GF-D8 (cell line): ENCODE measurements around the gene KDM2A.

ENCODE experiments used
- DNase-seq: peaks from one replicate; lab custom pipeline; 2025; lab: John Stamatoyannopoulos, UW

The KDM2A gene

DNA sequence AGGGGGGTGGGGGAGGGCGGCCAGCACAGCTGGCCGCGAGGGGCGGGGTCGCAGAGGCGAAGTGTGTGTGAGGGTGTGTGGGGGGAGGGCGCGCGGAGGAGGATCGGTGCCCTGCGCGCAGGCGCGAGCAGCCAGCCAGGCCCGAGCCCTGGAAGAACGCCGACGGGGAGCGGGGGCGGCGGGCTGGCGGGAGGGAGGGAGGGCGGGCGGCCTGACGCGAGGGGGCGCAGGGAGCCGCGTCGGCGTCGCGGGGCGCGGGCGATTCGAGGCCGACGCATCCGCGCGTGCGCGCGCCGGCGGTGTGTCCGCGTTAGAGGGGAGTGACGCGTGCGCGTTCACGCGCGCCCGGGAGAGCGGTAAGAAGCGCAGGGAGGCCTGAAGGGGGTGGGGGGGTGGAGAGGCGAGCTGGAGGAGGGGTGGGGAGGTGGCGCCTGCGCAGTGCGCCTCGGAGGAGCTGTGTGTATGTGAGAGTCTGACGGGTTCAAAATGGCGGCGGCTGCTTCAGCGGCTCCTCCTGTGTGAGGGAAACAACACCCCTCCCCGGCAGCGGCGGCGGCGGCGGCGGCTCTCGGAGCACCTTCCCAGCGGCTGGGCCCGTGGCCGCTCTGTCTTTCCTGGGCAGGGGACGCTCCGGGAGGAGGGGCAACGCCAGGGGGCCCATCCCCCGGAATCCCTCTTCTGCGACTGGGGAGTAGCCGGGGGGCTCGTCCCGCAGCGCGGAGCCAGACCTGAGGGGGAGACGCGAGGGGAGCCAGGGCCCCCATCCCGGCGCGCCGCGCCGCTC, at the start of gene KDM2A:
TSS of gene KDM2A (plus strand) at position 463 of the 784 bp plus-strand sequence. CDS start 2,054 bp downstream, outside the sequence.
- peak; percentile 90 for DNase-seq

DNA sequence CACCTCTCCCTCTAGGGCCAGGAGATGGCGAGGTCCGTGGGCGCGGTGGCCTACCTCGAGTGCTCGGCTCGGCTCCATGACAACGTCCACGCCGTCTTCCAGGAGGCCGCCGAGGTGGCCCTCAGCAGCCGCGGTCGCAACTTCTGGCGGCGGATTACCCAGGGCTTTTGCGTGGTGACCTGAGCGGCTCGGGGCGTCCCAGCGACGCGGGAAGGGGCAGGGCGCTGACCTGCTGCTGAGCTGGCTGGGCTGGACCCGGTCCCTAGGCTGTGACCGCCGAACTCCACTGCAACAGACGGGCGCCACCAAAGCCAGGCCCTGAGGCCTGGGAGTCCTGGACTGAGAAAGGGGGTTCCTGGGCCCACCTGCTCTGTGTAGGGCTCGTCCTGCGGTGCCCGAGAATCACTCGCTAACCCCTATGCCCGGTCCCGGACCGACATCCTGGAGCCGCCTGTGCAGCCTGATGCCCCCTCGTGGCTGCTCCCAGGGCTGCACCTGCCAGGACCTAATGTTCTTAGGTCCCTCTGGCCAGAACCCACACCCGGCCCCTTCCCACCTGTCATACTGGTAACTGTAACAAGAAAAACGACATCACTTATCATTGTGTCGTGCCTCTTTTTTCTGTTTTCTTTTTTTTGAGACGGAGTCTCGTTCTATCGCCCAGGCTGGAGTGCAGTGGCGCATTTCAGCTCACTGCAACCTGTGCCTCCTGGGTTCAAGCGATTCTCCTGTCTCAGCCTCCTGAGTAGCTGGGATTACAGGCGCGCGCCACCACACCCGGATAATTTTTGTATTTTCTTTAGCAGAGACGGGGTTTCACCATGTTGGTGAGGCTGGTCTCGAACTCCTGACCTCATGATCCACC, 47.4 kb upstream of the KDM2A start:
- no peak for DNase-seq

DNA sequence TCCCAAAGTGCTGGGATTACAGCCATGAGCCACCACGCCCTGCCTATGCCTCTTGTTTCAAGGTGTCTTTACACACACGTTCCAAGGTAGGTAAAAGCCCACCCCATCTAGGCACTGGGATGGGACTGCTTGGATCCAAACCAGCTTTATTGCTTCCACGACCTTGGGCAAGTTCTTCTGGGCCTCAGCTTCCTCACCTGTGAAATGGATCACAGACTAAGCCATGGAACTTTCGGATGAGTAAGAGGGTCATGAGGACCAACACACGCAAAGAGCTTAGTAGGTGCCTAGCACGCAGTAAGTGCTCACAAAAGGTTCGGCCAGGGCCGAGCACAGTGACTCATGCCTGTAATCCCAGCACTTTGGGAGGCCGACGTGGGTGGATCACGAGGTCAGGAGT, 46.8 kb upstream of the KDM2A start:
- no peak for DNase-seq

DNA sequence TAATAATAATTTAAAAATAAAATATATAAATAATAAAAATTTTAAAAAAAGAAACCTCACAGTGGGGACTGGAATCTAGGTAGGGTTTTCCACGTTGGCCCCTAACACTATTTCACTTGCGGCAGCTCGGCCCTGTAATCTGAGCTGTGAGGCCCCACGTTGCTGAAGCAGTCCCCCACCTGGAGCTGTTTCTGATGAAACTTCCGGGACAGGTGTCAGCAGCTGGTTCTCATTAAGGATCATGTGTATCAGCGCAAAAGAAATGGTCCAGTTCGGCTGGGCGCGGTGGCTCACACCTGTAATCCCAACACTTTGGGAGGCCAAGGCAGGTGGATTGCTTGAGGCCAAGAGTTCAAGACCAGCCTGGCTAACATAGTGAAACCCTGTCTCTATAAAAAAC, 45.2 kb upstream of the KDM2A start:
- DNase-seq = no peak

DNA sequence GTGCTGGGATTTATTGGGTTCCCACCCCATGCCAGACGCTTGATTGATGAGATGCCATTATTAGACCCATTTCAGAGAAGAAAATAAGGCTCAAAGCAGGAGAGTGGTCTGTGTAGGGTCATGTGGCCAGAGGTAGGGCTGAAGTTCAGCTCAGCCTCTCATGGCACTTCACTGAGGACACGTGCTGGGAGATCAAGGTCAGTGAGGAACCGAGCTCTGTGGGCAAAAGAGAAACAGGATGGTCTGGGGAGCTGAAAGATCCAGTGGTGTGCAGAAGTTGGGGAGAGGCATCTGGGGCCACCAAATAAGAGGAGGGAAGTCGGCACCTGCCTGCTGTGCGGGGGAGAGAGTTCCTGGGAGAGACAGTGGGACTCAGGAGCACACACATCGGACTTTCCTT, 42.9 kb upstream of the KDM2A start:
- no peak for DNase-seq

DNA sequence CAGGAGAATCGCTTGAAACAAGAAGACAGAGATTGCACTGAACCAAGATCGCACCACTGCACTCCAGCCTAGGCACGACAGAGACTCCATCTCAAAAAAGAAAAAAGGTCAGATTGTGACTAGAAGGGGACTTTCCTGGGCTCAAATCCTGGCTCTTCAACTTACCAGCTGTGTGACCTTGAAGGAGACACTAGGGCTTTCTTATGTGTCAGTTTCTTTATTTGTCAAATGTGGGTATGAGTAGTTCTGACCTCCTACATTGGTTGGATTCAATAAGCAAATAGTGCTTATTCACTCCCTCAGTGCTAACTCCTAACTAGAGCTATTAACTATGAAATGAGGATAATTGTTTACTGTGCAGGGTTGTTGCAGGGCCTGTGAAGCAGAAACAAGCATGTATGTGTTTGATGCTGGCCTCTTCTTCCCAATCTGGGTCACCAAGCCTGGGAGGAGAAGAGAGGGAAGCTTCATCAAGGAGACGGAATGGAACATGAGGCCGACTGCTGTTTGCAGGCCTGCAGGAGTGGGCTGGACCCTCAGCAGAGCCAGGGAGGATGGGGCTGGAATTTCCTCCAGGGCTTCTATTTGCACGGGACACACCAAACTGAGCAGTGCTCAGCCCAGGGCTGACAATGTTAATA, 39.9 kb upstream of the KDM2A start:
- DNase-seq = no peak

DNA sequence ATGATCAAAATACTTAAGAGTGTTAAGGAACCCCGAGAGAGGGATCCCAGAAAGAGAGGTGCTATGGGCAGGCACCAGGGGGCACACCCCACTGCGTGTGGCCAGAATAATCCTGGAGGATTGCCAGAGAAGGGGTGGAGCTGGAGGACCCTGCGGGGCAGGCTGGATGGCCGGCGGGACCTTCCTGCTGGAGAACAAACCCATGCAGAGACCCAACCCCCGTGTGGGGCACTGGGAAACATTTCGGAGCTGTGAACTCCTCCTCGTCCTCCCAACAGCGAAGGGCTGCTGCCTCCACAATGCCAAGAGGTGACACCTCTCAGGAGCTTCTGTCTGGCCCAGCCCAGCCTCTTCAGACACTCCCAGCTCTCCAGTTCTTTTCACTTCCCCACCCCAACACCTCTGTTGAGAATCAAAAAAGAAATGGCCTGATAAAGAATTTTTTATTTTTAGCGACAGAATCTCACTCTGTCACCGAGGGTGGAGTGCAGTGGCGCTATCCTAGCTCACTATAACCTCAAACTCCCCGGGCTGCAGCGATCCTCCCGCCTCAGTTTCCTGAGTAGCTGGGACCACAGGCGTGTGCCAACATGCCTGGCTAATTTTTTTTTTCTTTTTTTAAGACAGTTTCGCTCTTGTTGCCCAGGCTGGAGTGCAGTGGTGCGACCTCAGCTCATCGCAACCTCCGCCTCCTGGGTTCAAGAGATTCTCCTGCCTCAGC, 36.8 kb upstream of the KDM2A start:
- no peak for DNase-seq

DNA sequence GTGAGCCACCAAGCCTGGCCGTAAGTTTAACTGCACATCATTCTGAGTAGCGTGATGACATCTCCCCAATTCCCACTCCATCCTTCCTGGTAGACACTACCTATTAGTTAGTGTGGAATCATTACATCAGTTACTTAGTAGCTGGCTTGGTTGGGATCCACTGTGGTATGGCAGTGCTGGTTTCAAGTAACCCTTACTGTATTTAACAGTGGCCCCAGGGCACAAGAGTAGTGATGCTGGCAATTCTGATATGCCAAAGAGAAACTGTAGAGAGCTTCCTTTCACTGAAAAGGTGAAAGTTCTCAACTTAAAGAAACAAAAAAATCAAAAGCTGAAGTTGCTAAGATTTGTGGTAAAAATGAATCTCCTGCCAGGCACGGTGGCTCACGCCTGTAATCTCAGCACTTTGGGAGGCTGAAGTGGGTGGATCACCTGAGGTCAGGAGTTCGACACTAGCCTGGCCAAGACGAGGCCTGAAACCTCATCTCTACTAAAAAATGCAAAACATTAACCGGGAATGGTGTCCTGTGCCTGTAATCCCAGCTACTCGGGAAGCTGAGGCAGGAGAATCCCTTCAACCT, 35.2 kb upstream of the KDM2A start:
- no peak for DNase-seq

DNA sequence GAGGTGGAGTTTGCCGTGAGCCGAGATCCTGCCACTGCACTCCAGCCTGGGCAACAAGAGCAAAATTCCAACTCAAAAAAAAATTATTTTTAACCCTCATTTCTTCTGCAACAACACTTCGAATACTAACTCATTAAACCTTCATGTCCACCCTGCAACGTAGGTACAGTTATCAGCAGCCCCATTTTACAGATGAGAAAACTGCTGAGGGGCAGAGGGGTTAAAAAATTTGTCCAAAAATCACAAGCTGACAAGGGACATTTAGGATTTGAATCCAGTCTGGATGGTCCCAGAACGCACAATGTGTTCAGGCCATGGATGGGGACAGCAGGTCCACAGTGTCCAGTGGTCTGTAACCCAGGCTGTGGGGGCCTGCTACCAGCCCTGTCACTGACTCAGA, 33.4 kb upstream of the KDM2A start:
- no peak for DNase-seq

DNA sequence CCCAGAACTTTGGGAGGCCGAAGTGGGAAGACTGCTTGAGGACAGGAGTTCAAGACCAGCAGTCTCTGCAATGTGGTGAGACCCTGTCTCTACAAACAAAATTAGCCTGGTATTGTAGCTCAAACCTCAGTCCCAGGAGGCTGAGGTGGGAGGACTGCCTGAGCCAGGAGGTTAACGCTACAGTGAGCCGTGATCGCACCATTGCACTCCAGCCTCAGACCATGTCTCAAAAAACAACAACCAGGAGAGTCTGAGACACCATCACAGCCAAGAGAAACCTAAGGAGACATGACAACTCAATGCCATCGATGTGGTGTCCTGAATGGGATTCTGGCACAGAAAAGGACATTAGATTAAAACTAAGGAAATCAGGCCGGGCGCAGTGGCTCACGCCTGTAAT, 28.3 kb upstream of the KDM2A start:
- DNase-seq = no peak

DNA sequence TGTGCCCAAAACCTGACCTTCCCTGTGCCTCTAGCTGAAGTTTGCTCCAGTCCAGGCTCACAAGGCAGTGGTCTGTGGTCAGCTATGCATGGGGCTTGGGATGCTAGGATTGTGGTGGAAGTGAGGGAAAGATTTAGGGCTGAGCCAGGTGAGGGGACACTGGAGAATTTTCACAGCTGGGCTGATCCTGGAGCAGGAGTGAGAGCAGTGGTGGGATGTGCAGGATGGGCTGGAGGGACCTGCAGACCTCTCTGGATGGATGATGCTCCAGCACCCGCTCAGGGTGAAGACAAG, 23.9 kb upstream of the KDM2A start:
- no peak for DNase-seq

DNA sequence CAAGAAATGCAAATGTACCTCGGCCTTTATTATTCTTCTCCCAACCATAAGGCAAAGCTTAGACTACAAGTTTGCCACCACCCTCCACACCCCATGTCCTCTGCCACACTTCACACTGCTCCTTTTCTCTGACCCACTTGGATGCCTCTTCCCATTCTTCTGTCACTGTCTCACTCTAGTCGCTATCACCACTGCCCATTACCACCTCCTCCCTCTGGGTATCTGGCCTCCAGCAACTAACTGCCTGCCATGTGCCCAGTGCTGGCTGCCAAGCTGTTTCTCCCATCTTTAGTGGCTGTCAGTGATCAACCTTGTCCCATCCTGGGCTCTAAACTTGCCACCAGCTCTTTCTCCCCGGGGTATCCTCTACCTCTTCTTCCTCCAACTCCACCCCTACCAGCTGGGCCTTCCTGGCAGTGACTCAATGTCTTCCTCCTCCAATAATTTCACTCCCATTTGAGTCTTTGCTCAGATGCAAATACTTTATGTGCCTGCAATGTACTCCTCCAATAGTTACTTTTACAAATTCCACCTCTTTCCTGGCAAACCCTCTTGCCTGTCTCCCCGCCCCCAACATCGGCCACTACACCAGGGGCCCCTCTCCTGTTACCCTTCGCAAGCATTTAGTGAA, 20.1 kb upstream of the KDM2A start:
- DNase-seq = no peak

DNA sequence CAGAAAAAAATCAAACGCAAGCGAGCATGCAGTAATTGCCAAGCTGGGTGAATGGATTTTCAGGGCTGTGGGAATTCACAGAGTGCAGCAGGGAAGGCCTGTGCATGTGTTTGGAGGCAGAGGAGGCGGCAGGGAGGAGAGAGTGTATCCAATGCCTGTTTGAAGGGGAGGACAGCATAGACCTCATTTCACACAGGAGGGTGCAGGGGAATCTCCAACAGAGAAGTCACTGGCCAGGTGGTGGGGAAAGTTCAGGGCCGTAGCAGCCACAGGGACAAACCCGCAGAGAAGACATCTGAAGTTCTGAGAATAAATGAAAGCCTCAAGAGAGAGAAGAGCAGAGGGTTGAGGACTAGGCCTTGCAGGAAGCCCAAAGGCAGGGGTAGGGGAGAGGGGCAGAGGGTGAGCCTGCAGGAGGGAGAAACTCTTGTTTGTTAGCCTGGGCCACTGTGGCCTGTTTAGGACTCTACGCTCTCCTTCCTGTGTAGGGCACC, 19.2 kb upstream of the KDM2A start:
- no peak for DNase-seq

DNA sequence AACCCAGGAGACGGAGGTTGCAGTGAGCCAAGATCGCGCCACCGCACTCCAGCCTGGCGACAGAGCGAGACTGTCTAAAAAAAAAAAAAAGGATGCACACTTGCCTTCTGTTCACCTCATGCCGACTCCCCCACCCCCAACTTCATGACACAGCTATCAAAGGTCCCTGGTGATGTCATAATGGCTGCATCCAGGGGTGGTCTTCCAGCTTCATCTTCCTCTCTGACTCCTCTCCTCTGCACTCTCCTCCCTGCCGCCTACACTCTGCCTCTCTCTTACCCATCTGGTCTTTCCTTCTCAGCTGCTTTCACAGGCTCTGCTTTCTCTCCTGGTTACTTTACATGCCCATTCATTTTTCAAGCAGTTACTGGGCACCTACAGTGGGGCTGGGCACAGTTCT, 16.4 kb upstream of the KDM2A start:
- DNase-seq = no peak

DNA sequence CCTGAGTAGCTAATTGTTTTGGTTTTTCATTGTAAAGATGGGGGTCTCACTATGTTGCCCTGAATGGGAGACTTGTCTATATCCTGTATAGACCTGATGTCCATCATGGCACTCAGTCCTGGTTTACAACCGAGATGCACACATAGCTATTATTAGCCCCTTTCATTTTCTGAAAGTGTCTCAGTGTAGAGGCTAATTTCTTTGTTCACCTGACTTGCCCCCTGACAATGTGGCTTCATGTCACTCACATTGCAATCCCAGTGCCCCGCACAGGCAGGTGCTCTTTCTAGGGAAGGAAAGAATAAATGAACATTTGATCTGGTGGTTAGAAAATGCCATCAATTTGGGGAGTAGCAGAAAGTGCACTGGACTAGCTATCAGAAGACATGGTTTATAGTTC, 13.1 kb upstream of the KDM2A start:
- no peak for DNase-seq

DNA sequence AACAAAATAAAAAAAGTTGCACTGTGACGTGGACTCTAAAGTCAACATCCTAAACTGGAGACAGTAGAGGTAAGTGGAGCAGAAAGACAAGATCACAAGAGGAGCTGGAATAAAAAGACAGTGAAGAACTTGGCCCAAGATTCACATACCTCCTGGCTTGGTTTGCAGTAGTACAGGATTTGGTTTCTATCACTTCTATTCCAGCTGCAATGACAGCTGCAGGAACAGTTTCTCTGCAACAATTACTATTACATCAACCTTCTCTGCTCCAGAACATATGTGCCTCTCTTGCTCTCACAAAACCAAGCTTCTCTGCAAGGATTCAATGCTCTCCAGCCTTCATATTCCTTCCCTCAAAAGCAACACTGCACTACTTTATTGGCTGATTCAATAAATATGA, 7.8 kb upstream of the KDM2A start:
- no peak for DNase-seq

DNA sequence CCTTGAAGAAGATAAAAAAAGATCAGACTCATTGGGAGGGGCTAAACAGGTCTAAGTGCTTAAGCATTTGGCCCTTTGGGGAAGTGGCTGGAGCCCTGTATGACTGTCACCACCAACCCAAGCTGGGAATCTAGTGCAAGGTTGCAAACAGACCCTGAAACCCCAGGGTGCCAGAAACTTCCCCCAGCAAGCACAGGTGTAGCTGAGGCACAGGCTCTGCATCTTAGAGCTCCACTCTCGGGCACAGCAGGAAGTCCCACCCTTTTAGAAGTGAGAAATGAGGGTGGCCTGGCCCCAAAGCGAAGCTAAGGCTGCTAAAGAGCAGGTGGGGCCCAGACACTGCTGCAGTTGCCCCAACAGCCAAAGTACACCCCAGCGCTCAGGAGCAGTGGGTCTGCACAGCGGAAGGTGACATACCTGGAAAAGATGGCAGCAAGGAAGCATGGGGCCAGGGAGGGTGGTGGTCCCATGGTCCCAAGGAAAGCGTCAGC, 5.8 kb upstream of the KDM2A start:
- DNase-seq = no peak

DNA sequence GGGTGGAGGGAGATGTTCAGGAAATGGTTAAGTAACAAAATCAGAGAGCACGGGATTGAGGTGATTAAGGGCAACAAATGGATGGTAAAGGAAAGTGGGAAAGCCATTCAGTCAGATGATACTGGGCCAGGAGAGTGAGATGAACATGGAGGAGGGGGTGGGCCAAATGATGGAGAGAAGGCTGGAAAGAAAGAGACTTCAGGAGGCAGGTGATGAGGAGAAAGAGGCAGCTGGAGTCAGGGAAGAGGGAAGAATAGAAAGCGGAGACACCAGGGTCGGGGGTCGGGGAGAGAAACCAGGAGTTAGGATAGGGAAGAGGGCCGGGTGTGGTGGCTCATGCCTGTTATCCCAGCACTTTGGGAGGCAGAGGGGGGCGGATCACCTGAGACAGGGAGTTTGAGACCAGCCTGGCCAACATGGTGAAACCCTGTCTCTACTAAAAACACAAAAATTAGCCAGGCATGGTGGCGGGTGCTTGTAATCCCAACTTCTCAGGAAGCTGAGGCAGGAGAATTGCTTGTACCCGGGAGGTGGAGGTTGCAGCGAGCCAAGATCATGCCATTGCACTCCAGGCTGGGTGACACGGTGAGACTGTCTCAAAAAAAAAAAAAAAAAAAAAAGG, 4.7 kb upstream of the KDM2A start:
- DNase-seq = no peak

DNA sequence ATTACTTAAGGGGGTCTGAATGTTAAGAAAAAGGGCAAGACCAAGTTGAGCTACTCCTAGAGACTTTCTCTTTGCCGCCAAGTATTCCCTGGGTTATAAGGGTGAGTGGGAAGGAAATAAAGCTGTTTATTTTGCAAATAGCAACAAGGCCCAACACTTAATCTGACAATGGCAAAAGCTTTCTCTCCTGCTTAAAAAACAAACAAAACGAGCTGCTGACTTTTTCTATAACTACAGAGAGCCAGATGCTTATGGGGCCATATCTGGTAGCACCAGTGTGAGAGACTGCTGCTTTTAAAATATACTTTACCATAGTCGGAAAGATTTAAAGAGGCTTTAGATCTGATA, 2.3 kb upstream of the KDM2A start:
- no peak for DNase-seq

DNA sequence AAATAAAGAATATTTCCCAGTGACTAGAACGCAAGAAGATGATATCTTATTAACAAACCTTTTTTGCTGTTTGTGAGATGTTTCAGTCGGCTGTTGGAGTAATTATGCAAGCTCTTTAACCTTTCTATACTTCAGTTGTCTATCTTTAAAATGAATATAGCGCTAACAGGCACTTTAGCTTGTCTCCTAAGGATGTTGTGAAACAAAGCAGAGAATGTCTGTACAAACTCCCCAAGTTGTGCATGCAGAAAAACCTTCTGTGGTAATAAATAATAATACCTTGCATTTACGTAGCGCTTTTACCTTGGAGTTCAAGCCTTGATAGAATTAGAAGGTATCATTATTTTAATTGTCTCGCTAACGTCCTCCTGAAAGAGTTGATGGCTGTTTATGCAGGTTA, 1.9 kb upstream of the KDM2A start:
- DNase-seq = no peak

DNA sequence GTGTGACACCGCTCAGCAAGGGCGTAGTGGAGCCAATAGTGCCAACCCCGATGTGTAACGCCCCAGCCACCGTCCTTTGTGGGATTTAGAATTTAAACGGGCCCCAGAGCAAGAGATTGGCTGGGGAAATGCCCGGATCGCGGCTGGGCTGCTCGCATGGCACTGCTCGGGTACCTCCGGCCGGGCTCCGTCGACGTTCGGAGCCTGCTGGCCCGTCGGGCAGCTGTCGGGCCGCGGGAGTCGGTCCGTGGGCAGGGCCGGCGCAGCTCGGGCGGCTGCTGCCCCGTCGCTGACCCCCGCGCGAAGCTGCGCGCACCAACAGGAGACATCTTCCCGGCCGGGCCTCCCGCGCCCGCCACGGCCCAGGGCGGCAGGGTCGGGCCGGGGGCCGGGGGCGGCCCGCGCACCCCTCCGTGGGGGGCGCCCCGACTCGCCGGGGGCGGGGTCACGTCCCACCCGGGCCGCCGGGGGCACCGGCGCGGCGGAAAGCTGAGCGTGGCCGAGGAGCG, 1.3 kb upstream of the KDM2A start:
- no peak for DNase-seq
